ENCODE results near the gene ADRM1.

GRCh38 chr20:62329389-62330377, 26.9 kb downstream of the ADRM1 start:
- no peak for TF ChIP-seq POLR2A (IDR thresholded peaks at IDR 0.05; ENCODE audit: low read length)
- TF ChIP-seq GATA1 (IDR thresholded peaks at IDR 0.05; ENCODE audit: low read depth, low read length), result no peak
